Chondrocyte (in vitro differentiated cells): ENCODE data around the gene RP9. TPM values are rescaled to one million over a fixed set of nuclear protein-coding genes. Genes with fewer than 3 reads are reported as not detected.

Source experiments
- DNase-seq: peaks from one replicate; pipeline ENCODE4 v3.0.0; 2021; ENCODE audit warnings: mixed read lengths, low spot score
- H3K27ac Mint-ChIP-seq: one replicate; pipeline ENCODE4 v1.8.0; 2021; ENCODE audit warnings: mild to moderate bottlenecking, moderate library complexity, mixed read lengths; ENCODE audit not compliant: unreplicated experiment
- H3K27me3 Mint-ChIP-seq: 2 replicates; pipeline ENCODE4 v1.8.0; 2021; ENCODE audit warnings: low read depth, mixed read lengths
- H3K36me3 Mint-ChIP-seq: 2 replicates; pipeline ENCODE4 v1.8.0; 2021; ENCODE audit warnings: low read depth, mixed read lengths
- H3K4me1 Mint-ChIP-seq: 2 replicates; pipeline ENCODE4 v1.8.0; 2021; ENCODE audit warnings: low read depth, mild to moderate bottlenecking, mixed read lengths
- H3K4me3 Mint-ChIP-seq: one replicate; pipeline ENCODE4 v1.8.0; 2021; ENCODE audit warnings: mild to moderate bottlenecking, moderate library complexity, mixed read lengths; ENCODE audit not compliant: unreplicated experiment
- H3K9me3 Mint-ChIP-seq: 2 replicates; pipeline ENCODE4 v1.8.0; 2021; ENCODE audit warnings: low read depth, mixed read lengths
- CTCF ChIP-seq: fragments of 200-600 bp; sonication (generic); IDR thresholded peaks from 2 replicates; pipeline ENCODE4 v1.5.0; 2021; ENCODE audit warnings: antibody characterized with exemption, mild to moderate bottlenecking, moderate library complexity
- total RNA-seq: library from RNA; stranded (reverse); gene quantifications from 3 replicates; pipeline ENCODE4 v1.2.1, GENCODE V29; 2021

RP9 gene
- total RNA-seq, 1 donor from 2014 or later: 16.5 TPM

- no peak for DNase-seq
- H3K9me3 Mint-ChIP-seq: no peaks in the 10 kb centered on the region
- no peaks in the 10 kb centered on the region for H3K27me3 Mint-ChIP-seq
- H3K4me3 Mint-ChIP-seq: no peak overlapping the region
- TF ChIP-seq CTCF: no peak
- H3K4me1 Mint-ChIP-seq: no peaks in the 10 kb centered on the region
- H3K36me3 Mint-ChIP-seq: peaks cover 35% of the 10 kb centered on the region
- H3K27ac Mint-ChIP-seq: no peak overlapping the region
Observed at GRCh38 chr7:33093266-33093665, 15.9 kb downstream of the RP9 start.

- no peaks in the 10 kb centered on the region for H3K9me3 Mint-ChIP-seq
- no peak for DNase-seq
- no peak overlapping the region for H3K4me3 Mint-ChIP-seq
- H3K4me1 Mint-ChIP-seq: no peaks in the 10 kb centered on the region
- H3K27me3 Mint-ChIP-seq: no peaks in the 10 kb centered on the region
- no peak for TF ChIP-seq CTCF
- H3K36me3 Mint-ChIP-seq: peaks cover 28% of the 10 kb centered on the region
- H3K27ac Mint-ChIP-seq: no peak overlapping the region
Observed at GRCh38 chr7:33091641-33092191, 17.5 kb downstream of the RP9 start.

GRCh38 chr7:33091111-33091531 lies 18.1 kb downstream of the RP9 start:
- peaks cover 24% of the 10 kb centered on the region for H3K36me3 Mint-ChIP-seq
- H3K4me1 Mint-ChIP-seq: no peaks in the 10 kb centered on the region
- DNase-seq: no peak
- TF ChIP-seq CTCF: no peak
- no peak overlapping the region for H3K27ac Mint-ChIP-seq
- H3K27me3 Mint-ChIP-seq: no peaks in the 10 kb centered on the region
- H3K4me3 Mint-ChIP-seq: no peak overlapping the region
- no peaks in the 10 kb centered on the region for H3K9me3 Mint-ChIP-seq

- Mint-ChIP-seq H3K36me3 (peaks cover 11% of the 10 kb centered on the region), H3K4me3 (no peak overlapping the region), H3K9me3 (no peaks in the 10 kb centered on the region), H3K4me1 (no peaks in the 10 kb centered on the region), H3K27me3 (no peaks in the 10 kb centered on the region), H3K27ac (no peak overlapping the region)
- TF ChIP-seq CTCF: no peak
- no peak for DNase-seq
Observed at GRCh38 chr7:33089142-33089541, 20.1 kb downstream of the RP9 start.

DNA sequence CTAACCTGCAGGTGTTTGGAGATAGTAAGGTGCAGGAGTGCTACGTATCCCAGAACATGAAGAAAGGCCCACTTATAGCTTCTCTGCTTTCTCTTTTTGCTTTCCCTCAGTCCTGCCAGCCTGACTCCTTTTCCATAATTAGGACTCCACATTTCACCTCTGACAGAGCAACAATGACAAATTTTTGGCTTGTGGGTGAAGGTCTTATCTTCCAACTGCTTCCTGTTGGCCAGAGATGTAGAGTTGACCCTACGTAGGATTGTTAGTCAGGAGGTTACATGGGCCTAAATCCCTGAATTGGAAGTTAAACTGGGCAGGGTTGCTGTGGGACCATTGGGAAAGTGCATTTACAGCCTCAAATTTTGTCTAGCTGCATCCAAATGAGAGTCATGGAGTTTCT lies 21.3 kb downstream of the RP9 start:
- no peak for TF ChIP-seq CTCF
- Mint-ChIP-seq H3K4me3 (no peak overlapping the region), H3K9me3 (no peaks in the 10 kb centered on the region), H3K4me1 (no peaks in the 10 kb centered on the region), H3K36me3 (peaks cover 3% of the 10 kb centered on the region), H3K27ac (no peak overlapping the region), H3K27me3 (no peaks in the 10 kb centered on the region)
- no peak for DNase-seq
